Muscle layer of duodenum (tissue), 2 donors: ENCODE data around the gene WDR64.
"Not testable (repeated sequence)": the region's sequence is repeated elsewhere in the genome, so short reads cannot be mapped to it uniquely, and the experiment has no call there.

ENCODE experiments used
- H3K27ac ChIP-seq: one replicate; pipeline ENCODE4 v1.7.0; 2013; ENCODE audit warnings: mild to moderate bottlenecking, low read length
- H3K27me3 ChIP-seq: one replicate; pipeline ENCODE4 v1.7.0; 2013; ENCODE audit warnings: low read depth, mild to moderate bottlenecking, control low read depth, low read length
- H3K36me3 ChIP-seq, 2 donors: one replicate each; pipeline ENCODE4 v1.7.0; 2013; ENCODE audit warnings: low read length in 2 of 2, control low read depth in 1 of 2, mild to moderate bottlenecking in 1 of 2; ENCODE audit not compliant: insufficient read depth in 2 of 2, control insufficient read depth in 1 of 2
- H3K4me1 ChIP-seq, 2 donors: one replicate each; pipeline ENCODE4 v1.7.0; 2013; ENCODE audit warnings: low read length in 2 of 2, mild to moderate bottlenecking in 2 of 2, control low read depth in 1 of 2, moderate library complexity in 1 of 2; ENCODE audit not compliant: insufficient read depth in 2 of 2, control insufficient read depth in 1 of 2
- H3K4me3 ChIP-seq, 2 donors: one replicate each; pipeline ENCODE4 v1.7.0; 2013; ENCODE audit warnings: low read length in 2 of 2, low read depth in 1 of 2, mild to moderate bottlenecking in 1 of 2
- H3K9me3 ChIP-seq, 2 donors: one replicate each; pipeline ENCODE4 v1.7.0; 2013; ENCODE audit warnings: low read length in 2 of 2, control low read depth in 1 of 2, mild to moderate bottlenecking in 1 of 2; ENCODE audit not compliant: control insufficient read depth in 1 of 2
- donor health status: healthy.

The WDR64 gene

GRCh38 chr1:241779897-241780296 is 127.8 kb downstream of the WDR64 start:
- H3K4me3 ChIP-seq, result no peak overlapping the region
- H3K4me1 ChIP-seq, result no peaks in the 10 kb centered on the region
- no peaks in the 10 kb centered on the region for H3K27me3 ChIP-seq
- H3K27ac ChIP-seq, result no peak overlapping the region
- H3K9me3 ChIP-seq, result no peaks in the 10 kb centered on the region
- H3K36me3 ChIP-seq, result no peaks in the 10 kb centered on the region

DNA sequence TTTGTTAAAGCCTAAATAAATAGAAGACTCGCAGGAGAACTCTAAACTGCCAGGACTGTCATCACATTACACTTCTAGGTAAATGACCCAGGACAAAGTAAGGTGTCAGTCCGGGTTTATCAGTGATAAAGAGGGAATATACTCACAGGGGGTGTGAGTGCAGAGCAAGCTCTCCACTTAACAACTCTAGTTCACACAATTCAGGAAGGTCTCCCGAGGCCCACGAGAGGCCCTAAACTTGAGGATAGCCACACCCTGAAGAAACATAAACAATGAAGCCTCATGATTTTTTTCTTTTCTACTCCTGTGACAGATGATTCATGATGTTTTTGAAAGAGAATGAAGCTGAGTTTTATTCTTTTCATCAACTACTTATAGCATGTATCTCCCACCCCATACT is 130.3 kb downstream of the WDR64 start:
- H3K36me3 ChIP-seq, result no peaks in the 10 kb centered on the region
- H3K27me3 ChIP-seq, result no peaks in the 10 kb centered on the region
- H3K9me3 ChIP-seq, result no peaks in the 10 kb centered on the region
- no peak overlapping the region for H3K27ac ChIP-seq
- no peaks in the 10 kb centered on the region for H3K4me1 ChIP-seq
- no peak overlapping the region for H3K4me3 ChIP-seq

GRCh38 chr1:241787691-241788090 is 135.6 kb downstream of the WDR64 start:
- no peaks in the 10 kb centered on the region for H3K27me3 ChIP-seq
- H3K4me1 ChIP-seq, result no peaks in the 10 kb centered on the region
- H3K9me3 ChIP-seq, result no peaks in the 10 kb centered on the region
- no peaks in the 10 kb centered on the region for H3K36me3 ChIP-seq
- no peak overlapping the region for H3K4me3 ChIP-seq
- H3K27ac ChIP-seq, result no peak overlapping the region

DNA sequence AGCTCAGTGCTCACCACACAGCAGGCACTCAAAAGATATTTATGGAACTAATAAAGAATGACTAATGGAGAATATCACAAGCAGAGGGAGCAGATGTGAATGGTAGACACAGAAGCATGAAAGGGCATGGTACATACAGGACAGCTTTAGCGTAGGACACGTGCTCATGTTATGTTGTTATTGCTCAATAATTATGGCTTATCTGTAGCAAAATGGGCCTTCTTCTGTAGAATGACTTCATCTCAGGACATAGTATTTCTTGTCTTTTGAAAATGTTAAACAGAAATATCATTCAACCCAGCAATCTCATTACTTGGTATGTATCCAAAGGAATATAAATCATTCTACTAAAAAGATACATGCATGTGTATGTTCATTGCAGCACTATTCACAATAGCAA is 137.0 kb downstream of the WDR64 start:
- H3K4me1 ChIP-seq, result no peaks in the 10 kb centered on the region
- no peaks in the 10 kb centered on the region for H3K9me3 ChIP-seq
- no peak overlapping the region for H3K27ac ChIP-seq
- H3K27me3 ChIP-seq, result no peaks in the 10 kb centered on the region
- no peak overlapping the region for H3K4me3 ChIP-seq
- no peaks in the 10 kb centered on the region for H3K36me3 ChIP-seq

DNA sequence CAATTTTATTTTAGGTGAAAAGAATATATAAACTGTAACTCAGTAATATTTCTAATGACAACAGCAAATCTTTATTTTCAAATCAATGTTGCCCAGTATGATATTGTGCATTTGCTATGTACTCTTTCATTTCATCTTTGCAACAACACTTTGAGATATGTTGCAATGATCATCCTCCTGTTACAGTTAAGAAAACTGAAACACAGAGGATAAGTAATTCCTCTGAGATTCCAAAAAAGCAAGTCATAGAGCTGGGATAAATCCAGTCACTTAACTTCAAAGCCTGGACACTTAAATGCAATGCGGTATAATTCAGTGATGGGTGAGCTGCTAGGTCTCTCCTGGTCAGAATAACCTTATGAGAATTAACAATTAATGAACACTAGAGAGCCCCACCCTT is 147.3 kb downstream of the WDR64 start:
- Histone ChIP-seq H3K36me3 (no peaks in the 10 kb centered on the region), H3K27me3 (no peaks in the 10 kb centered on the region), H3K9me3 (no peaks in the 10 kb centered on the region)

GRCh38 chr1:241800640-241801039 is 148.6 kb downstream of the WDR64 start:
- Histone ChIP-seq H3K4me3 (no peak overlapping the region), H3K4me1 (no peaks in the 10 kb centered on the region), H3K27ac (no peak overlapping the region), H3K27me3 (no peaks in the 10 kb centered on the region), H3K9me3 (no peaks in the 10 kb centered on the region), H3K36me3 (no peaks in the 10 kb centered on the region)

More for the DNA sequence above, 147.3 kb downstream of the WDR64 start:
- no peaks in the 10 kb centered on the region for H3K4me1 ChIP-seq
- no peak overlapping the region for H3K27ac ChIP-seq
- H3K4me3 ChIP-seq, result no peak overlapping the region

- no peaks in the 10 kb centered on the region for H3K36me3 ChIP-seq
- H3K4me3 ChIP-seq, result no peak overlapping the region
- H3K27me3 ChIP-seq, result no peaks in the 10 kb centered on the region
- H3K27ac ChIP-seq, result no peak overlapping the region
- no peaks in the 10 kb centered on the region for H3K9me3 ChIP-seq
- H3K4me1 ChIP-seq, result no peaks in the 10 kb centered on the region
Observed at GRCh38 chr1:241802863-241803262, 150.8 kb downstream of the WDR64 start.

GRCh38 chr1:241804706-241805105 is 152.6 kb downstream of the WDR64 start:
- not testable (repeated sequence) for H3K4me1 ChIP-seq, H3K4me3 ChIP-seq, H3K27me3 ChIP-seq, H3K27ac ChIP-seq, H3K9me3 ChIP-seq, H3K36me3 ChIP-seq

DNA sequence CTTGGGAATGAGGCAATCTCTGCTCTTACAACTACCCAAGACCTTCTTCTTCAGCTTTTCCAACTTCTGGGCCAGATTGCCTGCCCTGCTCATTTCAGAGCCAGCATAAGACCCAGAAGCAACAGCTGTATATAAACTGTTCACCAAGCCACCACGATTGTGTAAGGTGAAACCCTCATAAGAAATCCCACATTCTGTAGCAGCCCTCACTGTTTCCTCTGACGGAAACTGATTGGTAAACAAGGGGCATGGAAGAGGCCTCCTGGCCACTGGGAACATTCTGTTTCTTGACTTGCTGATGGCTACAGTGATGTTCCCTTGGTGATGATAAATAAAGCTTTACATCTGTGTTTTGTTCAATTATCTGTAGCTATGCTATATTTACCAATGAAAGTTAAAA is 156.2 kb downstream of the WDR64 start:
- Histone ChIP-seq H3K9me3 (no peaks in the 10 kb centered on the region), H3K4me3 (no peak overlapping the region), H3K4me1 (no peaks in the 10 kb centered on the region), H3K36me3 (no peaks in the 10 kb centered on the region), H3K27ac (no peak overlapping the region), H3K27me3 (no peaks in the 10 kb centered on the region)

DNA sequence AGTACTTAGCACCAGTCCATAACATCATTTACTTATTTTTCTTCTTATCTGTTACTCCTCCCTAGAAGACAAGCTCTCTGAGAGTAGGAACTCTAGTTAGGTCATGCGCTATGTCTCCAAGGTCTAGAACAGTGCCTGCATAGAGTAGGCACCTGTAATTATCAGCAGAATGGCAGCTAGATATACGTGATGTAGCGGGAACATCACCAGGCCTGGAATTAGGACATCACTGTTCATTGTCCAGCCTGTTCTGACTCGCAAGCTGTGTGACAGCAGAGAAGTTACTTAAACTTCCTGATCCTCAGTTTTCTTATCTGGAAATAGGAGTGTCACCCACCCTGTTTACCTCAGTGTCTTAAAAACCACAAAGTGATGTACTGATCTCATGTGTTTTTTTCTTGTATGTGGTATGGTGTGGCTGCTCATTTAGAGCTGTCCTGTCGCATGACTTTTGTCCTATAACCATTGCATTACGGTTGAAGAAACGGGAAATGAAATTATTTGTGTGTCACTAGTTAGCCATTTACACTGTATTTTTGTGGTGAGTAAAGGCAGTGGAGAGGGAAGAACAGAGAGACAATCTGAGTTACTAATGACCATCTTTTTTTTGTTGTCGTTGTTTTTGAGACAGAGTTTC is 158.8 kb downstream of the WDR64 start:
- Histone ChIP-seq H3K4me1 (no peaks in the 10 kb centered on the region), H3K9me3 (no peaks in the 10 kb centered on the region), H3K27ac (no peak overlapping the region), H3K27me3 (no peaks in the 10 kb centered on the region), H3K4me3 (no peak overlapping the region), H3K36me3 (no peaks in the 10 kb centered on the region)

DNA sequence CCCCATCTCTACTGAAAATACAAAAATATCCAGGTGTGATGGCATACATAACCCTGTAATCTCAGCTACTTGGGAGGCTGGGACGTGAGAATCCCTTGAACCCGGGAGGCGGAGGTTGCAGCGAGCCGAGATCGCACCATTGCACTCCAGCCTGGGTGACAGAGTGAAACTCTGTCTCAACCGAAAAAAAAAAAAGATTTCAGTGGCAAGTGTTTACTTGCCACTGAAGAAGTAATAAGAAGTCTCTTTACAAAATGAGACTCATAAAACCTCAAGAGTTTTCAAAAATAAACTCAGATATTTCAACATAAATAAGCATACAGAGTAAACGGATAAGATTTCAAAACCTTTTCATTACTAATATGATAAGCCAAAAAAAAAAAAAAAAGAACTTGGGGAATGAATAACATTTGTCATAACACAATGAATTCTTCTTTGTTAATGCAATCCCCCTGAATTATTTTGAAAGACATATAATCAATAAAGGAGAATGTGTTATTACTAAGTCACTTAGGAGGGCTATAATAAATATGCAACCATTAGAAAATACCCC is 161.8 kb downstream of the WDR64 start:
- Histone ChIP-seq H3K9me3 (no peaks in the 10 kb centered on the region), H3K4me3 (no peak overlapping the region), H3K27ac (no peak overlapping the region), H3K36me3 (no peaks in the 10 kb centered on the region), H3K27me3 (no peaks in the 10 kb centered on the region), H3K4me1 (no peaks in the 10 kb centered on the region)

DNA sequence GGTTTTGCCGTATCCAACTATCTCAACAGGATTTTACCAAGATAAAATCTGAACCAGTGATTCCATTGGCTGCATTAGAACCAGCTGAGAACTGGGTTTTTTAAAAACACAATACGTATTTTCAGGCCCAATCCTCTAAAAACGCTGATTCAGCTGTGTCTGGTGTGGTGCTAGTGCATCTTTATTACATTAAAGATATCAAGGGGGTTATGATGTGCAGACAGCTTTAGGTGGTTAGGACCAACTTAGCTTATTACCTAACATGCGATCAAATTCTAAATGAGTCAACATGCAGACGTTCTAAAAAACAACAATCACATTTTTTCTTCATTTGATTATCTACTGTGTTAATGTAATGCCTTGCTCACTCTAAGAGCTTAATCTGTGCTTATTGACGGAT is 163.9 kb downstream of the WDR64 start:
- no peak overlapping the region for H3K4me3 ChIP-seq
- H3K9me3 ChIP-seq, result no peaks in the 10 kb centered on the region
- no peaks in the 10 kb centered on the region for H3K27me3 ChIP-seq

More for the DNA sequence above, 163.9 kb downstream of the WDR64 start:
- Histone ChIP-seq H3K27ac (no peak overlapping the region), H3K36me3 (no peaks in the 10 kb centered on the region), H3K4me1 (no peaks in the 10 kb centered on the region)
